HL-60 (cell line): ENCODE results near the gene NEK1.

Experiments used
- POLR2AphosphoS5 ChIP-seq: IDR thresholded peaks from 2 replicates; pipeline ENCODE4 v1.6.1; 2012; ENCODE audit warnings: low read depth
- TF ChIP-seq, protein P1 (sequence below): IDR thresholded peaks from one replicate; pipeline ENCODE4 v1.5.1; 2011; ENCODE audit warnings: low read length, control low read depth, inconsistent platforms; ENCODE audit not compliant: insufficient read depth
- TF ChIP-seq, protein P2 (sequence below): IDR thresholded peaks from 2 replicates; pipeline ENCODE4 v1.6.1; 2012; ENCODE audit warnings: low read depth; ENCODE audit not compliant: insufficient replicate concordance

DNA sequence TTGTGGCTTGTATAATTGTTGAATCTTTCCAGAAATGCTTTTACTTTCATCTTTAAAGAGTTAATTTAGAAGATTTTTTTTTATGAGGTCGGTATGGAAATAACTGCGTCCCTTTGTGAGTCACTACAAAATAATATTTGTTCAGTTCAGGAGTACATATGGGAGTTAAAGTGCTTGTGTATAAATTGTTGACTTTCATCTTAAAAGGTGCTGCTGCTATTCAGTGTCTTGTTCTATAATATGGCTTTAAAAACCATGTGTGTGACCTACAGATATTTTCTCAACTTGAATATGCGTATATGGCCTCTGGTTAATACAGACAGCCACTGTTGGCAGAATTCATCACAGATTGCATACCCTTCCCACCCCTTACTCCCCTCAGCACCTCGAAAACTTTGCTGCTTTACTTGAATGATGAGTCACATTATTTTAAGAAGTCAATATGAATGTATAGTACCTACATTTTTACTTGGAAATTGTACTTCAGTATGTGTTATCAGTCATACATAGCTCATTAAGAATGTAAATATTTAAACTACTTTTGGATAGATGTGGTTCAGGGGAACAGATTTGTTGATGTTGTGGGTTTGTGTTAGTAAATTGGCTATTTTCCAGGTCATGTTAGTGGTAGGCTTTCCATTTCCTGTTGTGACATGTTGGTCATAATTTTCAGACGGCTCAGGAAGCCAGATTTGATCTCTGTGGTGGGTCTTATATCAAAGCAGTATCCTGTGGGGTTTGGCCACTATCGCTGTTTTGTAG is 9.5 kb upstream of the NEK1 start:
- TF ChIP-seq, protein P1, sequence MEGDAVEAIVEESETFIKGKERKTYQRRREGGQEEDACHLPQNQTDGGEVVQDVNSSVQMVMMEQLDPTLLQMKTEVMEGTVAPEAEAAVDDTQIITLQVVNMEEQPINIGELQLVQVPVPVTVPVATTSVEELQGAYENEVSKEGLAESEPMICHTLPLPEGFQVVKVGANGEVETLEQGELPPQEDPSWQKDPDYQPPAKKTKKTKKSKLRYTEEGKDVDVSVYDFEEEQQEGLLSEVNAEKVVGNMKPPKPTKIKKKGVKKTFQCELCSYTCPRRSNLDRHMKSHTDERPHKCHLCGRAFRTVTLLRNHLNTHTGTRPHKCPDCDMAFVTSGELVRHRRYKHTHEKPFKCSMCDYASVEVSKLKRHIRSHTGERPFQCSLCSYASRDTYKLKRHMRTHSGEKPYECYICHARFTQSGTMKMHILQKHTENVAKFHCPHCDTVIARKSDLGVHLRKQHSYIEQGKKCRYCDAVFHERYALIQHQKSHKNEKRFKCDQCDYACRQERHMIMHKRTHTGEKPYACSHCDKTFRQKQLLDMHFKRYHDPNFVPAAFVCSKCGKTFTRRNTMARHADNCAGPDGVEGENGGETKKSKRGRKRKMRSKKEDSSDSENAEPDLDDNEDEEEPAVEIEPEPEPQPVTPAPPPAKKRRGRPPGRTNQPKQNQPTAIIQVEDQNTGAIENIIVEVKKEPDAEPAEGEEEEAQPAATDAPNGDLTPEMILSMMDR, result no peak
- TF ChIP-seq POLR2AphosphoS5, result peak; percentile 92
- TF ChIP-seq, protein P2, sequence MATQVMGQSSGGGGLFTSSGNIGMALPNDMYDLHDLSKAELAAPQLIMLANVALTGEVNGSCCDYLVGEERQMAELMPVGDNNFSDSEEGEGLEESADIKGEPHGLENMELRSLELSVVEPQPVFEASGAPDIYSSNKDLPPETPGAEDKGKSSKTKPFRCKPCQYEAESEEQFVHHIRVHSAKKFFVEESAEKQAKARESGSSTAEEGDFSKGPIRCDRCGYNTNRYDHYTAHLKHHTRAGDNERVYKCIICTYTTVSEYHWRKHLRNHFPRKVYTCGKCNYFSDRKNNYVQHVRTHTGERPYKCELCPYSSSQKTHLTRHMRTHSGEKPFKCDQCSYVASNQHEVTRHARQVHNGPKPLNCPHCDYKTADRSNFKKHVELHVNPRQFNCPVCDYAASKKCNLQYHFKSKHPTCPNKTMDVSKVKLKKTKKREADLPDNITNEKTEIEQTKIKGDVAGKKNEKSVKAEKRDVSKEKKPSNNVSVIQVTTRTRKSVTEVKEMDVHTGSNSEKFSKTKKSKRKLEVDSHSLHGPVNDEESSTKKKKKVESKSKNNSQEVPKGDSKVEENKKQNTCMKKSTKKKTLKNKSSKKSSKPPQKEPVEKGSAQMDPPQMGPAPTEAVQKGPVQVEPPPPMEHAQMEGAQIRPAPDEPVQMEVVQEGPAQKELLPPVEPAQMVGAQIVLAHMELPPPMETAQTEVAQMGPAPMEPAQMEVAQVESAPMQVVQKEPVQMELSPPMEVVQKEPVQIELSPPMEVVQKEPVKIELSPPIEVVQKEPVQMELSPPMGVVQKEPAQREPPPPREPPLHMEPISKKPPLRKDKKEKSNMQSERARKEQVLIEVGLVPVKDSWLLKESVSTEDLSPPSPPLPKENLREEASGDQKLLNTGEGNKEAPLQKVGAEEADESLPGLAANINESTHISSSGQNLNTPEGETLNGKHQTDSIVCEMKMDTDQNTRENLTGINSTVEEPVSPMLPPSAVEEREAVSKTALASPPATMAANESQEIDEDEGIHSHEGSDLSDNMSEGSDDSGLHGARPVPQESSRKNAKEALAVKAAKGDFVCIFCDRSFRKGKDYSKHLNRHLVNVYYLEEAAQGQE, result no peak
